A673 (cell line): ENCODE results near the gene CARD9.

Experiments
- CTCF ChIP-seq: fragments of 300-800, 200-600 bp; sonication (generic); conservative IDR thresholded peaks from 2 replicates; pipeline ENCODE4 v1.5.1; 2017; ENCODE audit warnings: low read depth, mild to moderate bottlenecking, antibody characterized with exemption, low read length, moderate library complexity, mixed read lengths
- EZH2 ChIP-seq: fragments of 200-600 bp; sonication (generic); IDR thresholded peaks from 2 replicates; pipeline ENCODE4 v1.6.1; 2017; ENCODE audit warnings: borderline replicate concordance, low read depth, mild to moderate bottlenecking, mixed read lengths, antibody characterized with exemption, low read length; ENCODE audit not compliant: poor library complexity, severe bottlenecking

- no peak for TF ChIP-seq EZH2
- no peak for TF ChIP-seq CTCF
Measured at GRCh38 chr9:136329211-136329627, 44.2 kb downstream of the CARD9 start.
